Heart right ventricle (tissue), 16 donors: Measurements from ENCODE around the gene NEK6. TPM values are rescaled to one million over a fixed set of nuclear protein-coding genes. Genes with fewer than 3 reads are reported as not detected.

Experiments used
- ATAC-seq, 8 donors: fragments of 200-7000 bp; cut with Tn5 transposase; one replicate each; pipeline ENCODE4 v1.9.1; 2020; ENCODE audit warnings: mild to moderate bottlenecking in 8 of 8, moderate library complexity in 8 of 8, moderate number of reproducible peaks in 1 of 8
- DNase-seq, 2 donors: peaks; one replicate each; pipeline ENCODE4 v3.0.0-alpha.2; 2020
- H3K27ac ChIP-seq, 10 donors: fragments of 200-600 bp; sonication (generic) in 2 of 10; one replicate each; pipeline versions ENCODE4 v1.5.0 to v1.8.0; 2020 to 2022; ENCODE audit warnings: mild to moderate bottlenecking in 3 of 10
- H3K27me3 ChIP-seq, 7 donors: fragments of 200-600 bp; one replicate each; pipeline ENCODE4 v1.8.0; 2021 to 2022; ENCODE audit warnings: mild to moderate bottlenecking in 2 of 7
- H3K36me3 ChIP-seq, 9 donors: fragments of 200-600 bp; sonication (generic) in 1 of 9; one replicate each; pipeline versions ENCODE4 v1.5.0 to v1.8.0; 2020 to 2022; ENCODE audit warnings: mild to moderate bottlenecking in 2 of 9
- H3K4me1 ChIP-seq, 9 donors: fragments of 200-600 bp; sonication (generic) in 1 of 9; one replicate each; pipeline versions ENCODE4 v1.5.0 to v1.8.0; 2020 to 2022; ENCODE audit warnings: mild to moderate bottlenecking in 4 of 9
- H3K4me3 ChIP-seq, 10 donors: fragments of 200-600 bp; sonication (generic) in 2 of 10; one replicate each; pipeline versions ENCODE4 v1.5.0 to v1.8.0; 2020 to 2022; ENCODE audit warnings: mild to moderate bottlenecking in 7 of 10, moderate library complexity in 2 of 10
- H3K9me3 ChIP-seq, 11 donors: fragments of 200-600 bp in 10 of 11; sonication (generic) in 2 of 11; one replicate each; pipeline versions ENCODE4 v1.5.0 to v1.8.0; 2013 to 2022; ENCODE audit warnings: mild to moderate bottlenecking in 2 of 11, control low read depth in 1 of 11, moderate library complexity in 1 of 11
- WGBS, 2 donors: extraction: QIAGEN DNeasy Blood & Tissue Kit; methylation state at CpG; one replicate each; pipeline ENCODE4 v1.1.7; 2013; ENCODE audit warnings: inconsistent platforms in 1 of 2; 5-methylcytosine and 5-hydroxymethylcytosine counted together
- intact Hi-C, 10 donors: fragments of 100-400 bp; cut with DNase I; formaldehyde crosslinking; loops; one replicate each; pipeline versions ENCODE4 v1.11.1 to v1.14.2; 2022
- polyA plus RNA-seq, 2 donors: library from polyadenylated mRNA; stranded (reverse); fragments of 200-250 nt; gene quantifications; one replicate each; pipeline ENCODE4 v1.2.3, GENCODE V29; 2013
- total RNA-seq, 10 donors: library from RNA; stranded (reverse); fragmentation: NEBNext Ultra II Directional in 3 of 10; extraction: Animal tissue kit (Norgen Biotek cat#: 25700) in 3 of 10; gene quantifications; one replicate each; pipeline versions ENCODE4 v1.2.1 to v1.2.4, GENCODE V29; 2021 to 2023
- TF ChIP-seq, protein P1 (sequence below), 9 donors: fragments of 200-600 bp; sonication (generic) in 2 of 9; IDR thresholded peaks; one replicate each; pipeline versions ENCODE4 v1.5.0 to v1.8.0; 2021 to 2022; ENCODE audit warnings: antibody characterized with exemption in 9 of 9, mild to moderate bottlenecking in 5 of 9, moderate library complexity in 1 of 9
- donor health status: Arrhythmogenic right ventricular cardiomyopathy.
- donor health status: ischemic (EF 13 %, LVEDD 7.1; RV severe dilation, severe dysfunction).
- donor health status: healthy with polysubstance abuse.
- donor health status: DM: no; HTN: yes; CAD: no.
- donor health status: DM: no; HTN: no; CAD: no.
- donor health status: ischemic (EF 25% LVEDD 6.9; RV normal size, moderate dysfunction).
- donor health status: ischemic (EF 25% LVEDD 5.7; RV mildly dilated, moderate dysfunction).
- donor health status: healthy.
- donor health status: DM: yes; HTN: yes; CAD: no.
- donor health status: Ischemic cardiomyopathy.
- donor health status: ischemic (EF 35%, LVEDD 5.7; RV mildly dilated, moderate dysfunction).
- donor health status: nonischemic (EF 11% LVEDD 7.7; RV severe dilation, severe dysfunction).
- donor health status: DM: yes; HTN: yes; CAD: no.
- donor health status: PGD.
- donor health status: ischemic (EF 29% LVEDD 5.4; RV normal size, mild dysfunction).
- donor health status: nonischemic (EF 23%, LVEDD 6.1; RV moderate dilation, normal function).

Gene NEK6
- total and polyA plus RNA-seq, 12 donors, result 1.9 to 22.4 (median 7.5) TPM

DNA sequence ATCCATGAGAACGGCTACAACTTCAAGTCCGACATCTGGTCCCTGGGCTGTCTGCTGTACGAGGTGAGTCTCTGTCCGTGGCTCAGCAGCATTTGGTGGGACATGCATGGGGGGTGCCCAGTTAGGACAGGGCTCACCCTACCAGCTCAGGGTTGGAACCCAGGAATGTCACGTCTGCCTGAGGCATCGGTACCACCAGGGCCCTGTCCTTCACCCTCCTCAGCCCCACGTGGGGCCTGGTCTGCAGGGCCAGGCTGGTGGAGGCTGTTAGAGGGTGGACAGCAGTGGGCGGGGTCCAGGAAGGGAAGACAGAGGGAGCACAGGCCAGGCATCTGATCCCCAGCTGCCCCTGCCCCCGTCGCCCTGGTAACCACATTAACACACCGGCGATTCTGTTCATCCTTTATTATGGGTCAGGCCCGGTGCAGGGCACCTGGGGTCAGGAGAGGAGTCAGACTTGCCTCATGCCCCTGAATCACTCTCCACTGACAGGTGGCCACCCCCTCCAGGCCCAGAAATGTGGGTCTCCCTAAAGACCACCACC lies 81.9 kb downstream of the NEK6 start:
- TF ChIP-seq, protein P1, sequence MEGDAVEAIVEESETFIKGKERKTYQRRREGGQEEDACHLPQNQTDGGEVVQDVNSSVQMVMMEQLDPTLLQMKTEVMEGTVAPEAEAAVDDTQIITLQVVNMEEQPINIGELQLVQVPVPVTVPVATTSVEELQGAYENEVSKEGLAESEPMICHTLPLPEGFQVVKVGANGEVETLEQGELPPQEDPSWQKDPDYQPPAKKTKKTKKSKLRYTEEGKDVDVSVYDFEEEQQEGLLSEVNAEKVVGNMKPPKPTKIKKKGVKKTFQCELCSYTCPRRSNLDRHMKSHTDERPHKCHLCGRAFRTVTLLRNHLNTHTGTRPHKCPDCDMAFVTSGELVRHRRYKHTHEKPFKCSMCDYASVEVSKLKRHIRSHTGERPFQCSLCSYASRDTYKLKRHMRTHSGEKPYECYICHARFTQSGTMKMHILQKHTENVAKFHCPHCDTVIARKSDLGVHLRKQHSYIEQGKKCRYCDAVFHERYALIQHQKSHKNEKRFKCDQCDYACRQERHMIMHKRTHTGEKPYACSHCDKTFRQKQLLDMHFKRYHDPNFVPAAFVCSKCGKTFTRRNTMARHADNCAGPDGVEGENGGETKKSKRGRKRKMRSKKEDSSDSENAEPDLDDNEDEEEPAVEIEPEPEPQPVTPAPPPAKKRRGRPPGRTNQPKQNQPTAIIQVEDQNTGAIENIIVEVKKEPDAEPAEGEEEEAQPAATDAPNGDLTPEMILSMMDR (IDR thresholded peaks at IDR 0.05), result no peak
- Histone ChIP-seq H3K9me3 (peaks cover 0 to 16% (median 8%) of the 10 kb centered on the region in 11 donors), H3K27ac (no peak overlapping the region), H3K4me3 (no peak overlapping the region), H3K4me1 (peaks cover 0 to 11% (median 6%) of the 10 kb centered on the region in 9 donors), H3K36me3 (peaks cover 0 to 92% (median 7%) of the 10 kb centered on the region in 9 donors), H3K27me3 (no peaks in the 10 kb centered on the region)
- 78 to 84% methylated on average over 13 of the region's 13 CpGs for WGBS, 2 donors
- no peak for DNase-seq
- ATAC-seq, result no peak
- intact Hi-C loops, result no loop called here

DNA sequence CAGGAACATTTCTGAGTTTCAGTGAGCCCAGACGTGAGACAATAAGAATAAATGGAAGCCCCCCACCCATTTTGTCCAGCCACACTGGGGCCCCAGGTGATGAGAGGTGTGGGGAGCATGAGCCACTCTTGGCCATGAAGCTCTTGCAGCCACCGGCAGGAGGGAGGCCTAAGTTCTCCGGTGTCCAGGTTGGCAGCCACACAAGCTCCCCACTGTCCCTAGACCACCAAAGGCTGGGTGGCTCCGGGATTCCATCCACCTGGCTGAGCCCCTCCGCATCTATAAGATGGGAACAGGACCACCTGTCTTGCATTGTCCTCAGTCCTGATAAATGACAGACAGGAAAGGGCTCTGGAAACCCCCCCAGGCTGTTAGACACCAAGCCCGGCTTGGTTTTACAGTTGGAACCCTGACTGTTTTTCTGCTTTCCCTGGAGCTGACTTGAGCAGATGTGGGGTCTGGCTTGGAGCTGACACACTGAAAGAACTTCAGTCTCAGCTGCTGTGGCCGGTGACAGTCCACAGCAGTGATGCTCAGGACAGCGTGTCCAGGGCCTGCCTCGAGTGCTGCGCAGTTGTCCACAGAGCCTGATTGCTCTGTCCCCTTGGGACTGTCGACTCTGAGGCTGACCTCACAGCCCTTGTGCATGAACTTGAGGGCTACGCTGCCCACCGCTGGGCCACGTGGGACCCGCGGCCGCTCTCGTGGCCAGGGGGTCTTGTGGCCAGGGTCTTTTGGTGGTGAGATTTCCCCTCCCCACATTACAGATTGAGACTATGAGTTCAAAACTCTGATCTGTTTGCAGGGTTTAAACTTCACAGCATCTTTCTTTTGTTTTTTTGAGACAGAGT lies 82.7 kb downstream of the NEK6 start:
- H3K27me3 ChIP-seq, result no peaks in the 10 kb centered on the region
- ATAC-seq (peak in 1 of 8 donors; percentile 18), DNase-seq (no peak)
- H3K36me3 ChIP-seq, result peaks cover 0 to 92% (median 7%) of the 10 kb centered on the region in 9 donors
- no peak overlapping the region for H3K4me3 ChIP-seq
- 80 to 82% methylated on average over 18 of the region's 18 CpGs for WGBS, 2 donors
- TF ChIP-seq, protein P1 (IDR thresholded peaks at IDR 0.05), result no peak
- H3K27ac ChIP-seq, result no peak overlapping the region
- intact Hi-C loops, result no loop called here
- peaks cover 0 to 16% (median 8%) of the 10 kb centered on the region in 11 donors for H3K9me3 ChIP-seq
- peaks cover 0 to 11% (median 6%) of the 10 kb centered on the region in 9 donors for H3K4me1 ChIP-seq

DNA sequence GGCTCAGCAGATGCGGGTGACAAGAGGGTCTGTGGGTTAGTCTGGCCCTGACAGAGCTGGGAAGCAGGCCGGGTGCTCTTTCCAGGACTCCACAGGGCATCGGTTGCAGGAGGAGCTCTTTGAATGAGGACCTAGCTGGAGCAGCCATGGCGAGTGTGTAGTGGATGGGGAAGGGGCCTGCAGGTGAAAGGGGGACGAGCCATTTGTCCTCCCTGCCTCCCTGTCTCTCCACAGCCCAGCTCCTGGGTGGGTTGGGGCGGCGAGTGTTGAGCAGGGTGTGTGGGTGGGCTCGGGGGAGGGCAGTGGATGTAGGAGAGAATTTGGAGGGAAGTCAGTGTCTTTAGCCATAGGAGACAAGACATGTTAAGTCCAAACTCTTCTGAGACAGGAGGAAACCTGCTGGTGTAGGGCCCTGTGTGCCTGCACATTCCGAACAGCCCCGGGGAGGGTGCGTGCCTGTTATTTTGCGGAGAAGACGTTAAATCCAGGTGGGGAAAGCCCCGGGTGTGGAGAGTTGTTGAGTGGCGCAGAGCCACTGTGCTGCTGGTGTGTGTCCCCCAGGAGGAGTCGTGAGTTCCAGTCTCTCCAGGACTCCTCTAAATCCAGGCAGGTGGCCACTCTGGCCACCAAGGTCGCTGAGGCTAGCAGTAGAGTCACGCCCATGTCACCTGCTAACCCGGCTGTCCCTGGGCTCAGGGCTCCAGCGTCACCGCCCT lies 83.9 kb downstream of the NEK6 start:
- TF ChIP-seq, protein P1 (IDR thresholded peaks at IDR 0.05), result no peak
- intact Hi-C loops, result no loop called here
- peaks cover 0 to 16% (median 8%) of the 10 kb centered on the region in 11 donors for H3K9me3 ChIP-seq
- no peak for DNase-seq
- H3K36me3 ChIP-seq, result peaks cover 0 to 92% (median 7%) of the 10 kb centered on the region in 9 donors
- ATAC-seq, result no peak
- 84 to 89% methylated on average over 21 of the region's 21 CpGs for WGBS, 2 donors
- no peaks in the 10 kb centered on the region for H3K27me3 ChIP-seq
- H3K27ac ChIP-seq, result no peak overlapping the region
- H3K4me3 ChIP-seq, result no peak overlapping the region
- peaks cover 0 to 11% (median 6%) of the 10 kb centered on the region in 9 donors for H3K4me1 ChIP-seq

DNA sequence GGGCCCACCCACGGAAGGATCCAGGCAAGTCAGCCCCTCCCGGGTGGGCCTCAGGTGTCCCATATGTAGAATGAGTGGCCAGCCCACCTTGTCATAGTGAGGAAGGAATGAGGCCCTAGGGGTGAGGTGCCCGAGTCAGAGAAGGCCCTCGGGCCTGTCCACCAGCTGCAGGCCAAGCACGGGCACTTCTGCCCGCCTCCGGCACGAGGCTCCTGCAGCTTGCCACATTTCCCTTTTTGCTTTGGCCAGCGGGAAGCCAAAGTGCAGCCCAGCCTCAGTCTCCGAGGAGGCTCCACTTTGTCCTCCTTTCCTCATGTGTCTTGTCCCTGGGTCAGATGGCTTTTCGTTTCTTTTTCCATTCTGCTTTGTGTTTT lies 84.6 kb downstream of the NEK6 start:
- no peak for DNase-seq
- Histone ChIP-seq H3K36me3 (peaks cover 0 to 92% (median 7%) of the 10 kb centered on the region in 9 donors), H3K9me3 (peaks cover 0 to 10% (median 4%) of the 10 kb centered on the region in 11 donors), H3K27me3 (no peaks in the 10 kb centered on the region), H3K4me3 (no peak overlapping the region), H3K4me1 (peaks cover 0 to 11% (median 6%) of the 10 kb centered on the region in 9 donors), H3K27ac (peak overlapping the region in 2 of 10 donors; percentile 18 to 36)
- TF ChIP-seq, protein P1 (IDR thresholded peaks at IDR 0.05), result no peak
- WGBS, 2 donors, result 87 to 94% methylated on average over 11 of the region's 11 CpGs
- intact Hi-C loops, result no loop called here
- no peak for ATAC-seq
